NCI-H1417 (cell line): ENCODE data around the gene SLC27A5.
"Not testable (repeated sequence)": the region's sequence is repeated elsewhere in the genome, so short reads cannot be mapped to it uniquely, and the experiment has no call there.

Source experiments
- DNase-seq, 3 experiments: peaks; one replicate each; lab custom pipeline; 2025; lab: John Stamatoyannopoulos, UW

Gene SLC27A5

GRCh38 chr19:58497634-58498170 lies 14.1 kb downstream of the SLC27A5 start:
- DNase-seq = no peak

GRCh38 chr19:58492265-58492664 lies 19.5 kb downstream of the SLC27A5 start:
- no peak for DNase-seq

- DNase-seq = no peak
These were observed 20.4 kb downstream of the SLC27A5 start for GRCh38 chr19:58491393-58491792.

GRCh38 chr19:58484349-58484748 lies 27.4 kb downstream of the SLC27A5 start:
- not testable (repeated sequence) for DNase-seq

- DNase-seq = no peak
These were observed 28.0 kb downstream of the SLC27A5 start for GRCh38 chr19:58483776-58484175.

GRCh38 chr19:58482372-58482771 lies 29.4 kb downstream of the SLC27A5 start:
- DNase-seq = no peak

GRCh38 chr19:58480831-58481230 lies 31.0 kb downstream of the SLC27A5 start:
- no peak for DNase-seq

- no peak for DNase-seq
These were observed 31.3 kb downstream of the SLC27A5 start for GRCh38 chr19:58480481-58480830.

- DNase-seq = no peak
These were observed 31.9 kb downstream of the SLC27A5 start for GRCh38 chr19:58479736-58480480.

- DNase-seq = no peak
These were observed 32.5 kb downstream of the SLC27A5 start for GRCh38 chr19:58479303-58479702.

GRCh38 chr19:58477871-58478270 lies 33.9 kb downstream of the SLC27A5 start:
- DNase-seq = no peak

- no peak for DNase-seq
These were observed 34.7 kb downstream of the SLC27A5 start for GRCh38 chr19:58477130-58477529.

- peak in 2 of 3 experiments; percentile 42 to 64 for DNase-seq
These were observed 35.2 kb downstream of the SLC27A5 start for GRCh38 chr19:58476498-58477015.

- peak; percentile 95 to 98 (median 97) for DNase-seq
These were observed 35.9 kb downstream of the SLC27A5 start, which contains the start of gene ZNF446 for GRCh38 chr19:58475714-58476497. Gene ZNF446, plus strand, starts transcription at chr19:58476352. Its CDS starts 867 bp downstream, at chr19:58477219.

GRCh38 chr19:58474997-58475713 lies 36.6 kb downstream of the SLC27A5 start:
- no peak for DNase-seq

GRCh38 chr19:58474291-58474996 lies 37.3 kb downstream of the SLC27A5 start:
- no peak for DNase-seq

GRCh38 chr19:58473775-58474174 lies 38.0 kb downstream of the SLC27A5 start:
- DNase-seq = no peak

- no peak for DNase-seq
These were observed 40.1 kb downstream of the SLC27A5 start for GRCh38 chr19:58471736-58472135.

GRCh38 chr19:58470837-58471543 lies 40.8 kb downstream of the SLC27A5 start:
- not testable (repeated sequence) for DNase-seq

GRCh38 chr19:58469241-58470013 lies 42.4 kb downstream of the SLC27A5 start:
- no peak for DNase-seq
